WTC11 (cell line): ENCODE measurements around the gene LTA. TPM values are rescaled to one million over a fixed set of nuclear protein-coding genes. Genes with fewer than 3 reads are reported as not detected.

ENCODE experiments used
- ATAC-seq: fragments of 200-7000 bp; cut with Tn5 transposase; 2 replicates; pipeline ENCODE4 v1.10.0; 2021; ENCODE audit warnings: mild to moderate bottlenecking, moderate library complexity
- CTCF ChIA-PET: fragments of 300-600 bp; sonication (Branson Sonifier 250); formaldehyde crosslinking; loops from one replicate; lab custom pipeline; 2021; ENCODE audit warnings: antibody characterized with exemption; lab: Charles Lee
- POLR2A ChIA-PET: fragments of 350-600 bp; sonication (Branson Sonifier 250); formaldehyde crosslinking; loops from one replicate; lab custom pipeline; 2021; ENCODE audit warnings: antibody characterized with exemption; lab: Charles Lee
- DNase-seq: peaks from one replicate; pipeline ENCODE4 v3.0.0; 2021; ENCODE audit warnings: low spot score
- H3K27ac Mint-ChIP-seq: 2 replicates; pipeline ENCODE4 v1.8.0; 2021; ENCODE audit warnings: mixed read lengths
- H3K27me3 Mint-ChIP-seq: 2 replicates; pipeline ENCODE4 v1.8.0; 2021; ENCODE audit warnings: low read depth, mild to moderate bottlenecking, moderate library complexity, mixed read lengths
- H3K36me3 Mint-ChIP-seq: 2 replicates; pipeline ENCODE4 v1.8.0; 2021; ENCODE audit warnings: mixed read lengths
- H3K4me1 Mint-ChIP-seq: 2 replicates; pipeline ENCODE4 v1.8.0; 2022; ENCODE audit warnings: mixed read lengths
- H3K4me3 Mint-ChIP-seq: 2 replicates; pipeline ENCODE4 v1.8.0; 2021; ENCODE audit warnings: mild to moderate bottlenecking, moderate library complexity, mixed read lengths
- H3K9me3 Mint-ChIP-seq: 2 replicates; pipeline ENCODE4 v1.8.0; 2021; ENCODE audit warnings: mixed read lengths
- ARID4B ChIP-seq: sonication (generic); formaldehyde crosslinking; IDR thresholded peaks from 2 replicates; pipeline ENCODE4 v1.8.0; 2023; ENCODE audit warnings: missing genetic modification reagents, mild to moderate bottlenecking, borderline replicate concordance
- ATF3 ChIP-seq: sonication (generic); formaldehyde crosslinking; conservative IDR thresholded peaks from 2 replicates; pipeline ENCODE4 v1.8.1; 2022; ENCODE audit warnings: mild to moderate bottlenecking, missing genetic modification reagents
- CREM ChIP-seq: sonication (generic); formaldehyde crosslinking; IDR thresholded peaks from 2 replicates; pipeline ENCODE4 v1.8.1; 2022; ENCODE audit warnings: mild to moderate bottlenecking, missing genetic modification reagents, moderate library complexity
- CTCF ChIP-seq: fragments of 200-600 bp; IDR thresholded peaks from 2 replicates; pipeline ENCODE4 v1.8.0; 2022; ENCODE audit warnings: antibody characterized with exemption
- EMX1 ChIP-seq: fragments of 250-450 bp; sonication (Bioruptor Pico); IDR thresholded peaks from 2 replicates; pipeline ENCODE4 v1.8.0; 2021; ENCODE audit warnings: mild to moderate bottlenecking
- ETV6 ChIP-seq: sonication (generic); formaldehyde crosslinking; IDR thresholded peaks from 2 replicates; pipeline ENCODE4 v1.8.1; 2022; ENCODE audit warnings: mild to moderate bottlenecking, missing genetic modification reagents
- GABPB1 ChIP-seq: sonication (generic); formaldehyde crosslinking; IDR thresholded peaks from 2 replicates; pipeline ENCODE4 v1.8.1; 2023; ENCODE audit warnings: mild to moderate bottlenecking, missing genetic modification reagents
- GTF2I ChIP-seq: fragments of 250-450 bp; sonication (Bioruptor Pico); conservative IDR thresholded peaks from 2 replicates; pipeline ENCODE4 v1.4.0; 2021; ENCODE audit warnings: mild to moderate bottlenecking
- IRF2 ChIP-seq: sonication (generic); formaldehyde crosslinking; IDR thresholded peaks from 2 replicates; pipeline ENCODE4 v1.8.0; 2022; ENCODE audit warnings: low read depth, missing genetic modification reagents, borderline replicate concordance
- MYBL2 ChIP-seq: sonication (generic); formaldehyde crosslinking; IDR thresholded peaks from 2 replicates; pipeline ENCODE4 v1.8.1; 2023; ENCODE audit warnings: mild to moderate bottlenecking, moderate library complexity, missing genetic modification reagents
- NR2C2 ChIP-seq: sonication (generic); formaldehyde crosslinking; IDR thresholded peaks from 2 replicates; pipeline ENCODE4 v1.8.0; 2022; ENCODE audit warnings: mild to moderate bottlenecking, missing genetic modification reagents
- PRDM15 ChIP-seq: sonication (generic); formaldehyde crosslinking; IDR thresholded peaks from 2 replicates; pipeline ENCODE4 v1.8.0; 2022; ENCODE audit warnings: missing genetic modification reagents
- PRRX2 ChIP-seq: fragments of 250-450 bp; sonication (Bioruptor Pico); IDR thresholded peaks from 2 replicates; pipeline ENCODE4 v1.8.0; 2021; ENCODE audit warnings: mild to moderate bottlenecking
- RORB ChIP-seq: fragments of 250-450 bp; sonication (Bioruptor Pico); IDR thresholded peaks from 2 replicates; pipeline ENCODE4 v1.9.0; 2021; ENCODE audit warnings: mild to moderate bottlenecking
- SP1 ChIP-seq: sonication (generic); formaldehyde crosslinking; conservative IDR thresholded peaks from 2 replicates; pipeline ENCODE4 v1.8.1; 2022; ENCODE audit warnings: missing genetic modification reagents
- TEAD4 ChIP-seq: sonication (generic); formaldehyde crosslinking; IDR thresholded peaks from 2 replicates; pipeline ENCODE4 v1.8.0; 2022; ENCODE audit warnings: mild to moderate bottlenecking, missing genetic modification reagents
- TP53 ChIP-seq: sonication (generic); formaldehyde crosslinking; IDR thresholded peaks from 2 replicates; pipeline ENCODE4 v1.8.1; 2023; ENCODE audit warnings: mild to moderate bottlenecking, missing genetic modification reagents
- ZBTB21 ChIP-seq: sonication (generic); formaldehyde crosslinking; IDR thresholded peaks from 2 replicates; pipeline ENCODE4 v1.8.1; 2023; ENCODE audit warnings: mild to moderate bottlenecking, missing genetic modification reagents, borderline replicate concordance
- ZNF263 ChIP-seq: sonication (generic); formaldehyde crosslinking; IDR thresholded peaks from 2 replicates; pipeline ENCODE4 v1.8.1; 2022; ENCODE audit warnings: low read depth, mild to moderate bottlenecking, moderate library complexity, missing genetic modification reagents
- ZNF512 ChIP-seq: sonication (generic); formaldehyde crosslinking; IDR thresholded peaks from 2 replicates; pipeline ENCODE4 v1.8.1; 2022; ENCODE audit warnings: missing genetic modification reagents, borderline replicate concordance
- total RNA-seq: library from RNA; stranded (reverse); gene quantifications from 3 replicates; pipeline ENCODE4 v1.2.3, GENCODE V29; 2021

The LTA gene
- total RNA-seq, 1 experiment from 2014 or later = 0.46 TPM

- Mint-ChIP-seq H3K9me3 (no peaks in the 10 kb centered on the region), H3K27me3 (no peaks in the 10 kb centered on the region; the same call in 1 of the 2 replicates), H3K4me3 (peak overlapping the region; percentile 92), H3K4me1 (peaks cover 17% of the 10 kb centered on the region)
- no peak for DNase-seq
- POLR2A ChIA-PET = interaction anchor here (1.1 to 1.9 kb wide), 4 partner anchors 31 to 80 kb away, joined by 3 to 8 read pairs (median 8); partner anchors contain the start of genes ATP6V1G2, BAG6, C6orf47 and DDX39B
- ATAC-seq = no peak
- CTCF ChIA-PET = interaction anchor here (0.6 to 2.1 kb wide), 5 partner anchors 23 to 186 kb away, joined by 4 to 16 read pairs (median 5); partner anchors contain the start of genes ATP6V1G2 and NFKBIL1
- no peak for TF ChIP-seq PRDM15
- TF ChIP-seq NR2C2 = no peak
- TF ChIP-seq IRF2 = no peak
- TF ChIP-seq EMX1 = no peak
- TF ChIP-seq GABPB1 (CRISPR knock-in tag) = 0 out of 2 replicates have a peak, but pooled peaks have one; percentile 19
- 0 out of 2 replicates have a peak, but pooled peaks have one; percentile 13 for TF ChIP-seq ARID4B
- TF ChIP-seq PRRX2 (CRISPR knock-in tag) = no peak
- no peak for TF ChIP-seq GTF2I (CRISPR knock-in tag)
- no peak for TF ChIP-seq ZNF263 (CRISPR knock-in tag)
- no peak for TF ChIP-seq CTCF
- no peak for TF ChIP-seq ETV6
- no peak for TF ChIP-seq ATF3 (CRISPR knock-in tag)
- TF ChIP-seq TEAD4 (CRISPR knock-in tag) = no peak
- TF ChIP-seq, all 79 proteins: peak for 2
- H3K27ac Mint-ChIP-seq = peak overlapping the region; percentile 95
- peaks cover 52% of the 10 kb centered on the region for H3K36me3 Mint-ChIP-seq
Observed at GRCh38 chr6:31621320-31621939, 49.3 kb downstream of the LTA start.

- ChIA-PET CTCF (interaction anchor here (0.7 to 2.1 kb wide), 5 partner anchors 24 to 148 kb away, joined by 3 to 16 read pairs (median 5); partner anchors contain the start of genes ATP6V1G2 and NFKBIL1), POLR2A (interaction anchor here (1.1 to 1.9 kb wide), 5 partner anchors 17 to 81 kb away, joined by 3 to 8 read pairs (median 7); partner anchors contain the start of genes ATP6V1G2, BAG6, C6orf47 and DDX39B)
- Mint-ChIP-seq H3K9me3 (no peaks in the 10 kb centered on the region), H3K27me3 (no peaks in the 10 kb centered on the region; the same call in 1 of the 2 replicates), H3K4me1 (peaks cover 13% of the 10 kb centered on the region), H3K36me3 (peaks cover 56% of the 10 kb centered on the region), H3K27ac (peak overlapping the region; percentile 95), H3K4me3 (peak overlapping the region; percentile 92)
- DNase-seq (no peak), ATAC-seq (no peak)
- no peak for TF ChIP-seq SP1
- TF ChIP-seq RORB (CRISPR knock-in tag) = no peak
- TF ChIP-seq CTCF = no peak
- no peak for TF ChIP-seq TP53
- no peak for TF ChIP-seq ZNF512 (CRISPR knock-in tag)
- no peak for TF ChIP-seq CREM (CRISPR knock-in tag)
- no peak for TF ChIP-seq GTF2I (CRISPR knock-in tag)
- TF ChIP-seq ZBTB21 (CRISPR knock-in tag) = no peak
- no peak for TF ChIP-seq MYBL2 (CRISPR knock-in tag)
Observed at GRCh38 chr6:31621991-31622390, 49.9 kb downstream of the LTA start.
